Measurements from ENCODE around the gene RNU5B-1. TPM values are rescaled to one million over a fixed set of nuclear protein-coding genes. Genes with fewer than 3 reads are reported as not detected.

RNU5B-1 gene
- total and polyA plus RNA-seq, 2 of the 8 experiments (the other 6 are each of a cell fraction or from before 2014, with no cell fraction given): not detected

GRCh38 chr15:65263313-65263712, 41.2 kb upstream of the RNU5B-1 start:
- Histone ChIP-seq H4K8ac (ENCODE audit: extremely low read depth, insufficient read depth, low read length) (no peak overlapping the region), H3K27me3 (replicated peaks in 1 of 4; ENCODE audit: control insufficient read depth in 3 of 4, extremely low read depth in 1 of 4, insufficient read depth in 3 of 4, low read length in 3 of 4) (no peaks in the 10 kb centered on the region), H3K23ac (ENCODE audit: insufficient read length) (no peak overlapping the region), H3K14ac (ENCODE audit: insufficient read length) (no peak overlapping the region), H3K4me2 (ENCODE audit: insufficient read depth in 1 of 2, low read depth in 2 of 2, low read length in 2 of 2) (no peak overlapping the region), H3K18ac (ENCODE audit: extremely low read depth, low read length) (no peak overlapping the region), H2BK12ac (ENCODE audit: low read depth, low read length) (no peak overlapping the region), H3K4me1 (replicated peaks in 1 of 4; ENCODE audit: control insufficient read depth in 3 of 4, insufficient read depth in 4 of 4, low read length in 3 of 4) (peaks cover 3 to 10% (median 4%) of the 10 kb centered on the region in 4 experiments; a peak in 5 of 7 replicates), H3K36me3 (ENCODE audit: control insufficient read depth in 2 of 4, insufficient read depth in 4 of 4, low read length in 3 of 4) (no peaks in the 10 kb centered on the region), H3K9ac (replicated peaks in 1 of 4; ENCODE audit: extremely low read depth in 1 of 4, low read depth in 3 of 4, low read length in 3 of 4) (no peak overlapping the region), H4K91ac (replicated peaks; ENCODE audit: insufficient read length, low read length) (no peak overlapping the region), H2BK20ac (ENCODE audit: low read length) (no peak overlapping the region), H2AK5ac (ENCODE audit: low read depth, low read length) (no peak overlapping the region), H2BK15ac (ENCODE audit: low read length) (no peak overlapping the region), H3K4ac (replicated peaks; ENCODE audit: insufficient read length, low read depth, low read length) (no peak overlapping the region), H3K79me1 (ENCODE audit: low read depth, low read length) (no peaks in the 10 kb centered on the region; the same call in 1 of the 2 replicates), H3K4me3 (ENCODE audit: extremely low read depth in 1 of 4, insufficient read depth in 2 of 4, low read depth in 3 of 4, low read length in 4 of 4) (no peak overlapping the region), H3K27ac (ENCODE audit: low read depth, low read length) (no peak overlapping the region), H4K5ac (ENCODE audit: insufficient read length, low read depth, low read length) (no peak overlapping the region), H3K56ac (replicated peaks; ENCODE audit: insufficient read length, low read depth, low read length) (no peak overlapping the region), H2AFZ (ENCODE audit: low read length) (no peak overlapping the region), H3K23me2 (ENCODE audit: low read depth, low read length) (no peaks in the 10 kb centered on the region), H2BK5ac (ENCODE audit: low read depth, low read length) (no peak overlapping the region), H3K79me2 (ENCODE audit: control insufficient read depth in 1 of 2, insufficient read depth in 2 of 2, low read length in 2 of 2) (no peaks in the 10 kb centered on the region), H2BK120ac (replicated peaks; ENCODE audit: low read depth, low read length) (no peak overlapping the region), H4K20me1 (replicated peaks in 1 of 2; ENCODE audit: control insufficient read depth in 1 of 2, insufficient read depth in 2 of 2, low read length in 2 of 2) (no peaks in the 10 kb centered on the region), H3K9me3 (ENCODE audit: insufficient read depth in 2 of 2, low read depth in 1 of 2, low read length in 1 of 2) (no peaks in the 10 kb centered on the region)
- FAIRE-seq: no peak
- no peak for DNase-seq (ENCODE audit: low read depth in 1 of 2, low spot score in 2 of 2)
- CTCF ChIA-PET (ENCODE audit: partially characterized antibody): interaction anchor here (2.8 to 3.0 kb wide), 2 partner anchors 14 to 23 kb away, joined by 11 to 22 read pairs; partner anchors contain the start of gene PARP16
- POLR2A ChIA-PET (ENCODE audit: partially characterized antibody): interaction anchor here (1.4 kb wide), 1 partner anchor 7 kb away, joined by 4 read pairs; no protein-coding TSS in a partner anchor
- 94% methylated on average over 4 of the region's 4 CpGs; no CpG with 5 or more reads in 1 of the 2 experiments for WGBS, 2 experiments (ENCODE audit: extremely low coverage in 1 of 2, insufficient coverage in 1 of 2, insufficient read length in 1 of 2, insufficient replicate concordance in 2 of 2, low coverage in 1 of 2, low lambda C conversion rate in 2 of 2, missing lambda C conversion rate in 1 of 2)
- TF ChIP-seq GTF2F1 (IDR thresholded peaks at IDR 0.05; ENCODE audit: borderline replicate concordance, low read depth, low read length) (no peak), SP4 (IDR thresholded peaks at IDR 0.05; ENCODE audit: low read length) (no peak), SIRT6 (IDR thresholded peaks at IDR 0.05; ENCODE audit: low read length) (no peak), CEBPB (IDR thresholded peaks at IDR 0.05; ENCODE audit: low read depth, low read length) (no peak), NRF1 (IDR thresholded peaks at IDR 0.05; ENCODE audit: low read depth, low read length) (no peak), ZNF274 (IDR thresholded peaks at IDR 0.05; ENCODE audit: borderline replicate concordance, extremely low read depth, low read length) (no peak), ATF2 (IDR thresholded peaks at IDR 0.05; ENCODE audit: low read length) (no peak), SRF (IDR thresholded peaks at IDR 0.05; ENCODE audit: low read depth, low read length) (no peak), KDM1A (IDR thresholded peaks at IDR 0.05; ENCODE audit: borderline replicate concordance, low read length) (no peak), E2F6 (IDR thresholded peaks at IDR 0.05) (no peak), SAP30 (IDR thresholded peaks at IDR 0.05; ENCODE audit: insufficient read depth, insufficient replicate concordance, low read length) (no peak), EGR1 (IDR thresholded peaks at IDR 0.05; ENCODE audit: borderline replicate concordance, low read depth, low read length) (no peak), TEAD4 (IDR thresholded peaks at IDR 0.05; ENCODE audit: low read depth, low read length) (no peak)
